IPS-15b (cell line): Measurements from ENCODE around the gene ZNF891.

ENCODE experiments used
- H3K27me3 ChIP-seq: one replicate; pipeline ENCODE4 v1.6.1; 2013; ENCODE audit warnings: low read length; ENCODE audit not compliant: control insufficient read depth, insufficient read depth
- H3K36me3 ChIP-seq: one replicate; pipeline ENCODE4 v1.6.1; 2013; ENCODE audit warnings: low read length; ENCODE audit not compliant: control insufficient read depth, insufficient read depth
- H3K4me1 ChIP-seq: one replicate; pipeline ENCODE4 v1.6.1; 2013; ENCODE audit warnings: mild to moderate bottlenecking, low read length; ENCODE audit not compliant: control insufficient read depth, insufficient read depth
- H3K4me3 ChIP-seq: one replicate; pipeline ENCODE4 v1.5.1; 2013; ENCODE audit warnings: low read depth, low read length
- H3K9ac ChIP-seq: one replicate; pipeline ENCODE4 v1.6.1; 2013; ENCODE audit warnings: low read depth, mild to moderate bottlenecking, low read length
- H3K9me3 ChIP-seq: one replicate; pipeline ENCODE4 v1.6.1; 2013; ENCODE audit warnings: mild to moderate bottlenecking, low read length; ENCODE audit not compliant: control insufficient read depth, insufficient read depth

The ZNF891 gene

DNA sequence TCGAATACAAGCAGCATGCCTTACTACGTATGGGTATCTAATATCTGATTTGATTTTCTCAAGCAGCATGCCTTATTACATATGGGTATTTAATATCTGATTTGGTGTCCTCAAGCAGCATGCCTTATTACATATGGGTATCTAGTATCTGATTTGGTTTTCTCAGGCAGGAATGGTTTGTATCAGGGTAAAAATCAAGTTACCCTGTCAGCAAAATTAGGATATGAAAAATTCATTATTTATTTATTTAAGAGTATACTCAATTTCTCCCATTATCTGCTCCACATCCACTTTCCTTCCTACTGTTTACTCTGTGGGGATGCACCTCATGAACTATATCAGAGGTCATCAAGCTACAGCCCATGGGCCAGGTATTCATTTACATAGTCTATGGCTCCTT, 21.9 kb downstream of the ZNF891 start:
- no peaks in the 10 kb centered on the region for H3K4me1 ChIP-seq
- H3K9me3 ChIP-seq, result peaks cover 55% of the 10 kb centered on the region
- H3K9ac ChIP-seq, result no peak overlapping the region
- no peaks in the 10 kb centered on the region for H3K27me3 ChIP-seq
- H3K36me3 ChIP-seq, result peaks cover 11% of the 10 kb centered on the region
- H3K4me3 ChIP-seq, result no peak overlapping the region

DNA sequence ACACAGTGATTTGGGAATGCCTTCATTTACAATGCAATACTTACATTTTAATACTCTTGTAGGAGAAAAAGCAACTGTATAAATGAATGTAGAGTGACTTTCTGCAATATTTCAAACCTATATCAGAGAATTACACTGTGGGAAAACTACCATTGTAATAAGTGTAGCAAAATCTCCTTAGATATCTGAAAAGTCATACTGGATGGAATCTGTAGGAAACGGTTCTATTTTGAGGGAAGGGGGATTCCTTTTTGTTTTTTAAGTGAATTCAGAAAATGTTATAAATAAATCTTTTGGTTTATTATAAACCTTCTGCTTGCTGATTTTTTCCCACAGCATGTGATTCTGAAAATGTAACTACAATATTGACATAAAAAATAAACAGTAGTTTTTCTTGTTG, 23.0 kb downstream of the ZNF891 start:
- H3K36me3 ChIP-seq, result peaks cover 11% of the 10 kb centered on the region
- H3K4me3 ChIP-seq, result no peak overlapping the region
- no peaks in the 10 kb centered on the region for H3K27me3 ChIP-seq
- no peak overlapping the region for H3K9ac ChIP-seq
- H3K9me3 ChIP-seq, result peaks cover 57% of the 10 kb centered on the region
- H3K4me1 ChIP-seq, result no peaks in the 10 kb centered on the region

DNA sequence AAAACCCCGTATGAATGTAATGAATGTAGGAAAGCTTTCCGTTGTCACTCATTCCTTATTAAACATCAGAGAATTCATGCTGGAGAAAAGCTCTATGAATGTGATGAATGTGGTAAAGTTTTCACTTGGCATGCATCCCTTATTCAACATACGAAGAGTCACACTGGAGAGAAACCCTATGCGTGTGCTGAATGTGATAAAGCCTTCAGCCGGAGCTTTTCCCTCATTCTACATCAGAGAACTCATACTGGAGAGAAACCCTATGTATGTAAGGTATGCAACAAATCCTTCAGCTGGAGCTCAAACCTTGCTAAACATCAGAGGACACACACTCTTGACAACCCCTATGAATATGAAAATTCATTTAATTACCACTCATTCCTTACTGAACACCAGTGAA, 23.8 kb downstream of the ZNF891 start:
- Histone ChIP-seq H3K27me3 (no peaks in the 10 kb centered on the region), H3K36me3 (peaks cover 11% of the 10 kb centered on the region), H3K4me1 (no peaks in the 10 kb centered on the region), H3K9ac (no peak overlapping the region), H3K4me3 (no peak overlapping the region), H3K9me3 (peaks cover 63% of the 10 kb centered on the region)

DNA sequence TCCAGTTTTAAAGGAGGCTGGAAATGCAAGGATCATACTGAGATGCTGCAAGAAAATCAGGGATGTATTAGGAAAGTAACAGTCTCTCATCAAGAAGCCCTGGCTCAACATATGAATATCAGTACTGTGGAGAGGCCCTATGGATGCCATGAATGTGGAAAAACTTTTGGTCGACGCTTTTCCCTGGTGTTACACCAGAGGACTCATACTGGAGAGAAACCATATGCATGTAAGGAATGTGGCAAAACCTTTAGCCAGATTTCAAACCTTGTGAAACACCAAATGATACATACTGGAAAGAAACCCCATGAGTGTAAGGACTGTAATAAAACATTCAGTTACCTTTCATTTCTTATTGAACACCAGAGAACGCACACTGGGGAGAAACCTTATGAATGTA, 24.5 kb downstream of the ZNF891 start:
- Histone ChIP-seq H3K9ac (no peak overlapping the region), H3K27me3 (no peaks in the 10 kb centered on the region), H3K4me1 (no peaks in the 10 kb centered on the region), H3K4me3 (peak overlapping the region; percentile 15), H3K36me3 (peaks cover 11% of the 10 kb centered on the region), H3K9me3 (peaks cover 68% of the 10 kb centered on the region)

DNA sequence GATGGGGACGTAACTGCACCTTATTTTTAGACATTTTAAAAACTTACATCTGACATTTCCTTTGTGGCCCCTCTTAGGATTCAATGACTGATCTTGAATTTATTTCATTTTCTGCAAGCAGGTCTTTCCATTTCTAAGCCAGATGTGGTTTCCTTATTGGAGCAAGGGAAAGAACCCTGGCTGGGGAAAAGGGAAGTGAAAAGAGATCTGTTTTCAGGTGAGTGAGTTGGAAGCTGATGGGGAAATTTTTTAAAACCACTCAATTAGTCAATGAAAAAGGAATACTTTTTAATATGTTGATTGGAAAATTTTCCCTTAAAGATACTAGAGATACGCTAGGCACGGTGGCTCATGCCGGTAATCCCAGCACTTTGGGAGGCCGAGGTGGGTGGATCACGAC, 46.7 kb downstream of the ZNF891 start:
- Histone ChIP-seq H3K9ac (no peak overlapping the region), H3K27me3 (no peaks in the 10 kb centered on the region), H3K4me1 (no peaks in the 10 kb centered on the region), H3K4me3 (no peak overlapping the region), H3K9me3 (peaks cover 16% of the 10 kb centered on the region), H3K36me3 (peaks cover 23% of the 10 kb centered on the region)

DNA sequence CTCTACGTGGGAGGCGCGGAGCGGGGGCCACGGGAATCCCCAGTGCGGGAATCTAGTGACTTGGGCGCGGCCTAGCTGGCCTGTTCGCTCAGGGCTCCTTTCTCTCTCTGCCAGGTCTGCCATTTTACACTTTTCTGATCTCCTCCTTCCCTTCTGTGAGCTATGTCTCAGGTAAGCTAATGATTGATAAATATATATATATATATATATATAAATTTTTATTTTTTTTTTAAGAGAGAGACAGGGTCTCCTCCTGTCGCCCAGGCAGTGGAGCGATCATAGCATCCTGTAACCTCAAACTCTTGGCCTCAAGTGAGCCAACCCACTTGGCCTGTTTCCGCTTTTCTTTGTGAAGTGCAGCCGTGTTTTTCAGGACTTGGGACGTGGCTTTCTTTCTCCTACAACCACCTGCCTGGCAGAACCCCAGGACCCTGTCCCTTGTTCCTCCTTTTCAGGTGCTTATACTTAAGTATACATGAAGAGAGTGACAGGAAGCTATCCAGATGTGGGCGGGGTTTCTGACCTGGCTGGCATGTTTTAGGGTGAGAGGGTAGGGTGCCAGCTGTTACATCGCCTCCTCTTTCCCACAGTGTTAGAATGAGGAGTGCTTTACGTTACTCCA, 48.8 kb downstream of the ZNF891 start:
- peak overlapping the region; percentile 88 for H3K9ac ChIP-seq
- H3K4me3 ChIP-seq, result peak overlapping the region; percentile 89
- no peaks in the 10 kb centered on the region for H3K4me1 ChIP-seq
- peaks cover 13% of the 10 kb centered on the region for H3K9me3 ChIP-seq
- H3K36me3 ChIP-seq, result peaks cover 20% of the 10 kb centered on the region
- H3K27me3 ChIP-seq, result no peaks in the 10 kb centered on the region

DNA sequence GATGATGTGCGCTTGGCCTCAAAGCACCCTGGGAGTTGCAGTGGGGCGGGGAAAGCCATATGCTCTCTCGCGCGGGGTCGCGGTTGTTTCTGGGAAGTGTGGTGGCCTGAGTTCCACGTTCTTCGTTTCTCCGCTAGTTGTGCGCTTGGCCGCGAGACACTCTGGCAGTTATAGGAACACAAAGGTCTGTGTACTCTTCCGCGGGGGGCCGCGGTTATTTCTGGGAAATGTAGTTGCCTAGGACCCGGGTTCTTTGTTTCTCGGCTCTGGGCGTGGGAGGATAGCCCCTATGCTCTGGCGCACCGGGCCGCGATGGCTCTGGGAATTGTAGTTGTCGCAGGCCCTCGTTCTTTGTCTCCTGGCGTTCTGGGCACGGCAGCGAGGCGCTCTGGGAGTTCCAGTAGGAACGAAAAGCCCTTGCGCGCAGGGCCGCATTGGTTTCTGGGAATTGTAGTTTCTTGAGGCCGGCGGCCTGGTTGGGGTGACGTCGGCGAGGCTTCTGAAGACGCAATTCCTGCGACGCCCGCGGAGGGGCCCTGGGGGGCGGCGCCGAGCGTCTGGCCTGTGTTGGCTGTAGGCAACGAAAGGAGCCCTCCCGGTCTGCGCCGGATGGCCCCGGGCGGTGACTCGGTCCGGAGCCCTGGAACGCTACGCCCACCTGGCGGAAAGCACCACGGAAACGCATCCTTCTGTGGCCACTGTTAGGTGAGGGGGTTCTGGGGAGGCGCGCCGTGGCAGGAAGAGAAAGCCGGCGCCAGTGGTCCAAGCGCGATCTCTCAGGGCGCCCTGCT, 49.5 kb downstream of the ZNF891 start, which contains the start of gene ZNF140:
TSS of gene ZNF140 (plus strand) at position 556 of the 791 bp plus-strand sequence. CDS start 398 bp downstream, outside the sequence.
- peaks cover 8% of the 10 kb centered on the region for H3K9me3 ChIP-seq
- H3K9ac ChIP-seq, result peak within 1 kb of the TSS; percentile 88

DNA sequence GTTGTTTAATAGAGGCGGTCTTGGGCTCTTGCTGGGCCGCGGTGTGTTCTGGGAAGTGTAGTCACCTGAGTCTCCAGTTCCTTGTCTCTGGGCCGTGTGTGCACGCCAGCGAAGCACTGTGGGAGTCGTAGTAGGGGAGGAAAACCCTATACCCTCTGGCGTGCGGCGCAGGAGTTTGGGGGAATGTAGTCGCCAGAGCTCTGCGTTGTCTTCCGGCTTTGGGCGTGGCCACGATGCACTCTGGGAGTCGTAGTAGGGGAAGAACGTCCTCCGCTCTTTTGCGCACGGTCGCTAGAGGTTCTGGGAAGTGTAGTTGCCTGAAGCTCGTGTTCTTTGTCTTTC, 50.1 kb downstream of the ZNF891 start:
- H3K36me3 ChIP-seq, result peaks cover 13% of the 10 kb centered on the region
- H3K9me3 ChIP-seq, result peaks cover 8% of the 10 kb centered on the region
- no peaks in the 10 kb centered on the region for H3K4me1 ChIP-seq
- peak overlapping the region; percentile 89 for H3K4me3 ChIP-seq
- no peaks in the 10 kb centered on the region for H3K27me3 ChIP-seq
- peak overlapping the region; percentile 87 for H3K9ac ChIP-seq

More for the DNA sequence above, 49.5 kb downstream of the ZNF891 start, which contains the start of gene ZNF140:
- Histone ChIP-seq H3K4me3 (peak within 1 kb of the TSS; percentile 89), H3K4me1 (no peaks in the 10 kb centered on the region), H3K27me3 (no peaks in the 10 kb centered on the region), H3K36me3 (peaks cover 18% of the 10 kb centered on the region)

DNA sequence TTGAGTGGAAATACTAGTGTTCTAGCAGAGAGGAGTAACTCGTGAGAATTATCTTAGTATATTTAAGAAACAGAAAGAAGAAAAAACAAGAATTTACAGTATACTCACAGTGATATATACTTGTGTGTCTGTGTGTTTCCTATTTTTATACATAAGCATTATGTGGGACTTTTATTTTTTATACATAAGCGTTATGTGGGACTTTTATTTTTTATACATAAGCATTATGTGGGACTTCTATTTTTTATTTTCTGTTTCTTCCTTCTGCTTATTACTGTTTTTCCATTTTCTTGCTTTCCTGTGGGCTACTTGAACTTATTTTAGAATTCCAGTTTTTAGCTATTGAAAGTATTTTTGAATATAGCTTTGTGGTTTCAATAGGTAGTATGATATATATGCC, 56.2 kb downstream of the ZNF891 start:
- Histone ChIP-seq H3K9me3 (peaks cover 5% of the 10 kb centered on the region), H3K4me1 (no peaks in the 10 kb centered on the region), H3K36me3 (no peaks in the 10 kb centered on the region), H3K4me3 (no peak overlapping the region), H3K27me3 (no peaks in the 10 kb centered on the region), H3K9ac (no peak overlapping the region)

DNA sequence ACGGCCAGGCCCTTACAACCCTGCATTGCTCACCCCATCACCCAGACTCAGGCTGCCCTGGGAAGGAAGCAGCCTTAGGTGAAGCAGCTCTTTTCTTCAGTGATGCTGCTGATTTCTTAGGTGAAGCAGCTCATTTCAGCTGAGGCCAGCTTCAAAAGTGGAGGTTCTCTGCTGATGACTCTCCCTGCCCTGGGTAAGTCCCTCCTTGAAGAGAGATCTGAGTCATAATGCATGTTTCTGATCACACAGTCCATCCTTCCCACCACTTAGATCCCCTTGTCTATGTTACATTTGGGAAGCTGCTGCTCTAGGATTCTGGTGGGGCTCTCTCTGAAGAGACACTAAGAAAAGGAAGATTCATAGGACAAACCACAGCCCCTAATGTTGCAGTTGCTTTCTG, 66.5 kb downstream of the ZNF891 start:
- Histone ChIP-seq H3K4me1 (no peaks in the 10 kb centered on the region), H3K36me3 (peaks cover under 1% of the 10 kb centered on the region), H3K4me3 (no peak overlapping the region), H3K27me3 (no peaks in the 10 kb centered on the region), H3K9ac (no peak overlapping the region), H3K9me3 (peaks cover 31% of the 10 kb centered on the region)

DNA sequence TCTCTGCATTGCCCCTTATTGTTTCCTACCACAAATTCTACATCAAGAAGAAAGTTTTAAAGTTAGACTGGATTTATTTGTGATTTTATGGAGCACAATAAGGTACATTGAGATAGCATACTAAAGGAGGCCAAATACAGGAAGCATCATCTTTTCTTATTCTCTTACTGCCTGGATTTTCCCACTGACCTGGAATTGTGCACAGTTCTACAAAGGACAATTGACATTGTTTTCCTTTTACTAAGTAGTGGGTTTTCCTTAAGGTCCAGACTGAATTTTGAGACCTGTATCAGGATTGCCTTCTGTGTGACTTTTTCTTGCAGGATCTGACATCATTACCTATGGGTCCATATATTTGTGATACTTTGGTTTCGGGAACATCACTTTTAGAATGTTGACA, 68.1 kb downstream of the ZNF891 start:
- no peak overlapping the region for H3K9ac ChIP-seq
- no peaks in the 10 kb centered on the region for H3K27me3 ChIP-seq
- H3K4me3 ChIP-seq, result no peak overlapping the region
- H3K4me1 ChIP-seq, result no peaks in the 10 kb centered on the region
- H3K36me3 ChIP-seq, result peaks cover 12% of the 10 kb centered on the region
- H3K9me3 ChIP-seq, result peaks cover 47% of the 10 kb centered on the region
